Left ventricle myocardium superior (tissue), 1 donor: ENCODE measurements around the gene TNRC6A. TPM values are rescaled to one million over a fixed set of nuclear protein-coding genes. Genes with fewer than 3 reads are reported as not detected.
"Not testable (repeated sequence)": the region's sequence is repeated elsewhere in the genome, so short reads cannot be mapped to it uniquely, and the experiment has no call there.

Experiments used
- ATAC-seq: fragments of 200-7000 bp; cut with Tn5 transposase; one replicate; pipeline ENCODE4 v1.9.1; 2020; ENCODE audit warnings: mild to moderate bottlenecking, moderate library complexity
- DNase-seq: peaks from one replicate; pipeline ENCODE4 v3.0.0-alpha.2; 2020
- intact Hi-C: fragments of 100-400 bp; cut with micrococcal nuclease; formaldehyde crosslinking; loops from one replicate; pipeline ENCODE4 v1.11.0; 2022
- total RNA-seq: library from RNA; stranded (reverse); fragmentation: NEBNext Ultra II Directional; extraction: Animal tissue kit (Norgen Biotek cat#: 25700); gene quantifications from one replicate; pipeline ENCODE4 v1.2.1, GENCODE V29; 2021
- donor health status: DM: no; HTN: yes; CAD: no; lungs with severe emphysema.

Gene TNRC6A
- total RNA-seq, 1 donor from 2014 or later, result 37.0 TPM

- ATAC-seq, result no peak
- intact Hi-C loops, result no loop called here
- no peak for DNase-seq
These were observed 10.4 kb upstream of the TNRC6A start for GRCh38 chr16:24718967-24719521.

GRCh38 chr16:24721830-24722238 is 7.6 kb upstream of the TNRC6A start:
- intact Hi-C loops, result no loop called here
- DNase-seq (no peak), ATAC-seq (no peak)

GRCh38 chr16:24723663-24724062 is 5.8 kb upstream of the TNRC6A start:
- no peak for ATAC-seq
- intact Hi-C loops, result no loop called here
- no peak for DNase-seq

DNA sequence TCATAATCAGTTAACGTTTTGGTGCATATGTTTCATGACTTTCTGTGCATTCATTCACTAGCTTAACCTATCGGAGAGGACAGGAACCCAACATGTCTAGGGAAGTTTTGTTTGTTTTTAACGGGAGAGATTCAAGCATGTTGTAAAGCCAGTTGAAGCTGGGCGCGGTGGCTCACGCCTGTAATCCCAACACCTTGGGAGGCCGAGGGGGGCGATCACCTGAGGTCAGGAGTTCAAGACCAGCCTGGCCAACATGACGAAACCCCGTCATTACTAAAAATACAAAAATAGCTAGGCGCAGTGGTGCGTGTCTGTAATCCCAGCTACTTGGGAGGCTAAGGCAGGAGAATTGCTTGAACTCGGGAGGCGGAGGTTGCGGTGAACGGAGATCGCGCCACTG is 1.4 kb upstream of the TNRC6A start:
- intact Hi-C loops, result no loop called here

DNA sequence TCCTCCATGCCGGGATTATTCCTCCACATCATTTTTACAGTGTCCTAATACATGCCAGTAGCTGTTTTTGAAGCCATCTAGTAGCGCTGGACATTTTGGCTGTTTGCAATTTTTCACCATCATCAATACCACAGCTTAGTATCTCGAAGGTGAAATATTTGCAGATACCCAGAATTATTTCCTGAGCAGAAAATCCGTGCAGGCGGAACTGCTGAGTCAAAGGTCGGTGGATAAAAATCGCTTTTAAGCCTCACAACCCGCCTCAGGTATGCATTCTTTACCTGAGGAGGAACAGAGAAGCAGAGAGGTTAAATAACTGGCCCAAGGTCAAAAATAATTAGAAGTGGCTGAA is 584 bp upstream of the TNRC6A start:
- DNase-seq, result no peak
- intact Hi-C loops, result no loop called here
- no peak for ATAC-seq

More for the DNA sequence above, 1.4 kb upstream of the TNRC6A start:
- no peak for ATAC-seq
- no peak for DNase-seq

DNA sequence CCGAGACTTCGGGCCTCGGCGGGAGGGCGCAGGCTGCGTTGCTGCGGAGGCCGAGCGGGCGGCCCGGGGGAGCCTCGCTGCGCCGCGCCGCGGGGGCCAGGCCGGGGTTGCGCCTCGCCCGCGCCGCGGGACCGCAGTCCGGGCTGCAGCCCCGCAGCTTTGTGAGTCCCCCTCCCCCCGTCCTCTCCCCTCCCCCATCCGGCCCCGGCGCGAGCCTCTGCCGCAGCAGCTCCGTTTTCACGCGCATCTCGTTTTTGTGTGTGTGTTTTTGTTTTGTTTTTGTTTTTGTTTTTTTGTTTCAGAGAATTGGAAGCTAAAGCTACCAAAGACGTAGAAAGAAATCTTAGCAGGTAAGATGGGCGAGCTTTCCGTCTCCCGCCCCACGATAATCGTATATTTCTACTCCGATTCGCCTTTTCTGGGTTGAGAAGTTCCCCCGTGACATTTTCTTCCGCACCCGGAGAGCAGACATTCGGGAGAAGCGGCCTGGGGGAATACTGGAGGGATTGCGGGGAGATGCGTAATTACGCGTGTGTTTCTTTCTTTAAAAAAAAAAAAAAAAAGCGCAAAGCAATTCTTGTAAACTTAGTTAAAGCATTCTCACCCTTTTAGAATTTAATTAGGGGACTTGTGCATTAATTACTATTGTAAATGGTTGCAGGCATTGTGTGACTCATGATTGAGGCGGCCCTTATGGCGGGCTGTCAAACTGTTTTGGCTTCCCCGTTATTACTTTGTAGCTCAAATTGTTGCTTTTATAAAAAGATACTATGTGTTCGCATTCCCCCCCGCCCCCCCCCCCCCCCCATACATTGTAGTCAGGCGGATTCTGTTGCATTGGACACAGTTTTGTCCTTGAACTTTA is 732 bp downstream of the TNRC6A start:
- peak; percentile 54 for DNase-seq
- intact Hi-C loops, result no loop called here
- ATAC-seq, result peak; percentile 9

- ATAC-seq (no peak), DNase-seq (no peak)
- intact Hi-C loops, result no loop called here
These were observed 1.5 kb downstream of the TNRC6A start for GRCh38 chr16:24730914-24731313.

- intact Hi-C loops, result no loop called here
- DNase-seq (peak; percentile 85), ATAC-seq (peak; percentile 69)
These were observed 2.4 kb downstream of the TNRC6A start for GRCh38 chr16:24731722-24732419.

DNA sequence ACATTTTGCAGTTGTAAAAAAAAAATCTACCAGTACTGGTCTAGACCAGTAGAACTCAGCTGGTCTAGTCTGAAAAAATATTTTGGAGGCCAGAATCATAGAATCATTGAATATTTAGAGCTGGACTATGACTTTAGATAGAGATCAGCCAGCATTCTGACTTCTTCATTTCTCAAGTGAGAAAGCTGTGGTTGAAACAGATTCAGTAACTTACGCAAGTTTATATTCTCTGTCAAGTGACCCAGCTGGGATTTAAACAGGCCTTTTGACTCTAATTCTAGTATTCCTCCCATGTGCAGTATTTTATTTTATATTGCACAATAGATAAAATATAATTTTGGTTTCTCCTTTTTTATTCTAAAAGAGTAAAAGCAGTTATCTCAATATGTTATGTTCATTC is 4.9 kb downstream of the TNRC6A start:
- DNase-seq (no peak), ATAC-seq (peak; percentile 2)
- intact Hi-C loops, result no loop called here

DNA sequence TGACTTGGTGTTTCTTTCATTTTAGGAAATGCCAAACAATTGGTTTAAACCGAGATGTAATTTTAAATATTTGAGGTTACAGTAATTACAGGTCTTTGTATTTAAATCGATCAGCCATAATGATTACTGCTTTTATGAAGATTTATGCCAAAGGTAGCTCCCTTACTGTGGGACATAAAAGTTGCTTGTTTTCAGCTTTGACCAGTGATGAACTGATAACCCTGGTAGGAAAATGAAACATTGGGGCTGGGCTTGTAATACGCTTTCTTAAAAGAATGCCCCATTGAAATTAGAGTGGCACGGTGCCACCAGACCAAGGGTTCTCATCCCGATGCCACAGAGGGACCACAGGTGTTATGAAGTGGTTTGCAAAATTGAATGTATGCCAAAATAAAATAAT is 7.3 kb downstream of the TNRC6A start:
- ATAC-seq (no peak), DNase-seq (no peak)
- intact Hi-C loops, result no loop called here

GRCh38 chr16:24737391-24737871 is 8.0 kb downstream of the TNRC6A start:
- no peak for DNase-seq
- peak; percentile 12 for ATAC-seq
- intact Hi-C loops, result no loop called here

- DNase-seq (no peak), ATAC-seq (no peak)
- intact Hi-C loops, result no loop called here
These were observed 8.6 kb downstream of the TNRC6A start for GRCh38 chr16:24737916-24738594.

DNA sequence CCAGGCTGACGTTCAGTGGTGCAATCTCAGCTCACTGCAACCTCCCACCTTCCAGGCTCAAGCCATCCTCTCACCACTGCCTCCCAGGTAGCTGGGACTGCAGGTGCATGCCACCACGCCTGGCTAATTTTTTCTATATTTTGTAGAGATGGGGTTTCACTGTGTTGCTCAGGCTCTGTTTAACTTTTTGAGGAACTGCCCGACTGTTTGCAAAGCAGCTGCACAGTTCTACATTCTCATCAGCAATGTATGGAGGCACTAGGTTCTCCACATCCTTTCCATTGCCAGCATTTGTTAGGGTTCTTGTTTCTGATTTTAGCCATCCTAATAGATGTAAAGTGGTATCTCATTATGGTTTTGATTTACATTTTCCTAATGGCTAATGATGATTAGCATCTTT is 9.4 kb downstream of the TNRC6A start:
- DNase-seq, result no peak
- no peak for ATAC-seq
- intact Hi-C loops, result no loop called here

- DNase-seq, result no peak
- intact Hi-C loops, result no loop called here
These were observed 12.4 kb downstream of the TNRC6A start for GRCh38 chr16:24741862-24742261.

GRCh38 chr16:24742610-24743009 is 13.2 kb downstream of the TNRC6A start:
- ATAC-seq, intact Hi-C loops, DNase-seq: not testable (repeated sequence)

More at GRCh38 chr16:24741862-24742261, 12.4 kb downstream of the TNRC6A start:
- ATAC-seq, result no peak

- ATAC-seq (no peak), DNase-seq (no peak)
- intact Hi-C loops, result no loop called here
These were observed 15.9 kb downstream of the TNRC6A start for GRCh38 chr16:24745391-24745790.

- ATAC-seq (no peak), DNase-seq (no peak)
- intact Hi-C loops, result no loop called here
These were observed 16.3 kb downstream of the TNRC6A start for GRCh38 chr16:24745791-24746190.

DNA sequence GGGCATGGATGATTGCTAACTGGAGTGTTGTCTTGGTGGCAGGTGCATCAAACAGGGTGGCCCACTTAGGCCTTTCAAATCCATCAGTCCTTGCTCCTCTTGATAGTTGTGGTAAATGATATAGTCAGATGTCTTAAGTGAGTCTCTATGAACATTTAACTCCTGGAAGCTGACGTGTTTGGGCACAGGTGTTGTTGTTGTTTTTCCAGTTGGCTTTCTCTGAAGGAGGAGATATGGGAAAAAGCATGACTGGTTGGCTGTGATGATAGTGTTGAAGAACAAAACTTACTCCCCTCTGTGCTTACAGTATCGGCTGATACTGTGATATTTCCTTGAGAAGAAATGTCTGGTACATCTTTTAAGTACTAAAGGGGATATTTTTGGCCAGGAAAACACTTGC is 18.0 kb downstream of the TNRC6A start:
- no peak for DNase-seq

DNA sequence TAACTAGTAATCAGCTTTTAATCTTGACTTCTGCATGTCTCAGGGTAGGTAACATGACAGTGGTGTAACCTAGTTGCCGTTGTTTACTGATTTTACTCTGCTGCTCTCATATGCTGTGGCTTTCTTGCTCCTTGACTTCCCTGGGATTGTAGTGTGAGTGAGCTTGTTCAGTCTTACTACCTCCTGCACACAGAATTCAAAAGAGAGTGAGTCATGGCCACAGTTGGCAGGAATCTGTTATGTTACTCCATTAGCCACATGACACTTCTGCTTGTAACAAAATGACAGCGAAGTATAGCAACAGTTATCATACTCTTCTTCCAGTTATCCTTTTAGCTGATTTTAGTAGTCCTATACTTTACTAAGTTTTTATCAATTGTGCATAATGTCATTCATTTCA is 18.8 kb downstream of the TNRC6A start:
- intact Hi-C loops, result no loop called here
- DNase-seq, result no peak
- peak; percentile 90 for ATAC-seq

More for the DNA sequence above, 18.0 kb downstream of the TNRC6A start:
- intact Hi-C loops, result no loop called here
- peak; percentile 10 for ATAC-seq

- intact Hi-C loops, result no loop called here
- DNase-seq, result no peak
These were observed 19.9 kb downstream of the TNRC6A start for GRCh38 chr16:24749310-24749709.

More at GRCh38 chr16:24749310-24749709, 19.9 kb downstream of the TNRC6A start:
- no peak for ATAC-seq
